Ishikawa (cell line): ENCODE data around the gene PDIA3.

Source experiments
- CEBPB ChIP-seq: IDR thresholded peaks from 2 replicates; pipeline ENCODE4 v1.6.1; 2012
- CREB1 ChIP-seq: IDR thresholded peaks from 2 replicates; pipeline ENCODE4 v1.6.1; 2012; ENCODE audit warnings: low read depth
- EGR1 ChIP-seq: IDR thresholded peaks from 2 replicates; pipeline ENCODE4 v1.6.1; 2012
- EP300 ChIP-seq: IDR thresholded peaks from 2 replicates; pipeline ENCODE4 v1.6.1; 2012; ENCODE audit warnings: borderline replicate concordance
- FOXM1 ChIP-seq: IDR thresholded peaks from 2 replicates; pipeline ENCODE4 v1.6.1; 2012; ENCODE audit warnings: low read depth, borderline replicate concordance
- MAX ChIP-seq: IDR thresholded peaks from 2 replicates; pipeline ENCODE4 v1.6.1; 2012
- NFIC ChIP-seq: IDR thresholded peaks from 2 replicates; pipeline ENCODE4 v1.6.1; 2012
- RAD21 ChIP-seq: IDR thresholded peaks from 2 replicates; pipeline ENCODE4 v1.6.1; 2012; ENCODE audit warnings: low read depth
- TAF1 ChIP-seq: IDR thresholded peaks from 2 replicates; pipeline ENCODE4 v1.6.1; 2012; ENCODE audit warnings: low read depth, mild to moderate bottlenecking
- TCF12 ChIP-seq: IDR thresholded peaks from 2 replicates; pipeline ENCODE4 v1.6.1; 2012; ENCODE audit warnings: low read depth
- TEAD4 ChIP-seq: IDR thresholded peaks from 2 replicates; pipeline ENCODE4 v1.6.1; 2012
- USF1 ChIP-seq: IDR thresholded peaks from 2 replicates; pipeline ENCODE4 v1.6.1; 2012
- YY1 ChIP-seq: IDR thresholded peaks from 2 replicates; pipeline ENCODE4 v1.6.1; 2012; ENCODE audit warnings: low read depth
- ZBTB7A ChIP-seq: IDR thresholded peaks from 2 replicates; pipeline ENCODE4 v1.6.1; 2012; ENCODE audit warnings: low read depth
- TF ChIP-seq, protein P1 (sequence below): IDR thresholded peaks from 2 replicates; pipeline ENCODE4 v1.6.1; 2012; ENCODE audit warnings: low read depth, mild to moderate bottlenecking

The PDIA3 gene

GRCh38 chr15:43774062-43774461, 27.8 kb downstream of the PDIA3 start:
- TF ChIP-seq, protein P1, sequence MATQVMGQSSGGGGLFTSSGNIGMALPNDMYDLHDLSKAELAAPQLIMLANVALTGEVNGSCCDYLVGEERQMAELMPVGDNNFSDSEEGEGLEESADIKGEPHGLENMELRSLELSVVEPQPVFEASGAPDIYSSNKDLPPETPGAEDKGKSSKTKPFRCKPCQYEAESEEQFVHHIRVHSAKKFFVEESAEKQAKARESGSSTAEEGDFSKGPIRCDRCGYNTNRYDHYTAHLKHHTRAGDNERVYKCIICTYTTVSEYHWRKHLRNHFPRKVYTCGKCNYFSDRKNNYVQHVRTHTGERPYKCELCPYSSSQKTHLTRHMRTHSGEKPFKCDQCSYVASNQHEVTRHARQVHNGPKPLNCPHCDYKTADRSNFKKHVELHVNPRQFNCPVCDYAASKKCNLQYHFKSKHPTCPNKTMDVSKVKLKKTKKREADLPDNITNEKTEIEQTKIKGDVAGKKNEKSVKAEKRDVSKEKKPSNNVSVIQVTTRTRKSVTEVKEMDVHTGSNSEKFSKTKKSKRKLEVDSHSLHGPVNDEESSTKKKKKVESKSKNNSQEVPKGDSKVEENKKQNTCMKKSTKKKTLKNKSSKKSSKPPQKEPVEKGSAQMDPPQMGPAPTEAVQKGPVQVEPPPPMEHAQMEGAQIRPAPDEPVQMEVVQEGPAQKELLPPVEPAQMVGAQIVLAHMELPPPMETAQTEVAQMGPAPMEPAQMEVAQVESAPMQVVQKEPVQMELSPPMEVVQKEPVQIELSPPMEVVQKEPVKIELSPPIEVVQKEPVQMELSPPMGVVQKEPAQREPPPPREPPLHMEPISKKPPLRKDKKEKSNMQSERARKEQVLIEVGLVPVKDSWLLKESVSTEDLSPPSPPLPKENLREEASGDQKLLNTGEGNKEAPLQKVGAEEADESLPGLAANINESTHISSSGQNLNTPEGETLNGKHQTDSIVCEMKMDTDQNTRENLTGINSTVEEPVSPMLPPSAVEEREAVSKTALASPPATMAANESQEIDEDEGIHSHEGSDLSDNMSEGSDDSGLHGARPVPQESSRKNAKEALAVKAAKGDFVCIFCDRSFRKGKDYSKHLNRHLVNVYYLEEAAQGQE: no peak
- TF ChIP-seq TCF12 (no peak), FOXM1 (no peak), MAX (no peak)

DNA sequence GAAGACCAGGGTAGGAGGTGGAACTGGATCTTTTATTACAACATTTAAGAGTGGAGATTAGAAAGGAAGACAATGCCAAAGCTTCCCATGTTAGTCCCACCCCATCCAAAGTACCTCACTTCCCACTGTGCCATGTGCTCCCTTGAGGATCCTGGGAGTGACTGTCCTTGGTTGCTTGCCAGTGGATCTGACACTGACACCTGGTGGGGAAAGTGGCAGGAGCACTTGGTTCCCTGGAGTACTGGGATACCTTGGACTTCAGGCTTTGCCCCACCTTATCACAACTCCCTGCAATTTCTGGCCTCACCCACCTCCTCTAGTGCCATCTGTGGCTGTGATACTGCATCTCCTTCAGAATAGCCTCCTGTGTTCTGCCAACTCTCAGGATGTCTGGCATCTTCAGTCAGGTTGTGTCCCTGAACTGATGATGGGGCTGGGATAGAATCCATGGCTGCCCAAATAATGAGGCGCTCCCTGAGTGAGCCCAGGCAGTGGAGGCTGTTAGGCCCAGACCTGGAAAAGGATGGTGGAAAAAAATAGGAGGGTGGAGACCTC, 29.2 kb downstream of the PDIA3 start:
- TF ChIP-seq TAF1: no peak
- peak; percentile 68 for TF ChIP-seq MAX
- peak; percentile 17; the same call in 1 of the 2 replicates for TF ChIP-seq RAD21
- TF ChIP-seq ZBTB7A: no peak
- peak; percentile 53 for TF ChIP-seq USF1
- 0 out of 2 replicates have a peak, but pooled peaks have one; percentile 33 for TF ChIP-seq NFIC

DNA sequence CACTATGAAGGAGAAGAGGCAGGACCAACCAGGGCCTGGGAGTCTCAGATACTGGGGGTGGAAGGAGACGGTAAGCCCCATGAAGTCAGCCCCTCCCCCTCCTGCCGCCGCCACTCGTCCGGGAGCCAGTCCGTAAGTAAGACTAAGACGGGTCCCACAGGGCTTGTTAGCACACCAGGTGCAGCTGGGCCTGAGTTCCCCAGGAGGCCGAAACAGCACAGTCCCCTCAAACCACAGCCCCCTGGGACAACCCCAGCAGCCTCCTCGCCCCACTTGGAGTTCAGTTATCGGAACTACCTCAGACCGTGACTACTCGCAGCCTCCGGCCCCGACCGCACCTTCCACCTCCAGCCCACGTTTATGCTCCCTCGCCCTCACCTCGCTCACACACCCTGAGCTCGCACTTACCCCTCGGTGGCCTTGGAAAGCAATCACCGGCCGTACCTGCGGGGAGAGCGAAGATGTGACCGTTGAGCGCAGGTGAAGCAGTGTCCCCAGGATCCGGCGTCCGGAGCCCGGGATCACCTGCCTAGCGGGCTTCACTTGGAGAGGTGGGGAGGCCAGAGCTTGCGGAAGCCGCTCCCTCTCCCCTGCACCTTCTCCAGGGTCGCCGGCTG, 30.0 kb downstream of the PDIA3 start:
- TF ChIP-seq NFIC (no peak), FOXM1 (no peak), TEAD4 (no peak), ZBTB7A (no peak), TCF12 (no peak), MAX (no peak), USF1 (no peak), EP300 (no peak), CEBPB (no peak), YY1 (no peak), CREB1 (no peak), RAD21 (no peak), EGR1 (no peak), TAF1 (no peak)
- TF ChIP-seq, protein P1: no peak

DNA sequence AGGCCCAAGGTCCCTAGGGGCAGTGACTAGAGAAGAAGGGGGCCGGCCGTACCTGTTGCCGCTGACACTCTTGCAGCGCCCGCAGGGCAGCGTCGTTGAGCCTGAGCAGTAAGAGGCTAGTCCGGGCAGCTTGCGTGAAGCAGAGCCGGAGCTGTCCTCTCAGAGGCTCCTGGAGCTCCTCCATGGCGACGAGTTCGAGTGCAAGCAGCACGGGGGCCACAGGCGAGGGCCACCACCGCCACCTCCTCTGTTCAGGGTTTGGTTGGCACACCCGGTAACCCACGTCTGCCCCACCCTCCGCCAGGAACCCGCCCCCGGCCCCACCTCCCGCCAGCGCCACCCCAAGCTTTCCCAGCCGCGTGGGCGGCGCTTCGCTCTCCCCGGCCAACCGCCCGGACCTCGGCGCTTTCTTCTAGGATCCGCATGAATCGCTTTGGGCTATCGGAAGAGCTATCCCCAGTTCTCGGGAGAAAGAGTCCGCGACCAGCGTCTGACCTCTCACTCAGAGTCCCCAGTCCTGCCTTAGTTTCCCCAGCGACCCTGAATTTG, 30.6 kb downstream of the PDIA3 start, which contains the start of gene ELL3:
ELL3 (minus strand) TSS at position 249 of the 549 bp plus-strand sequence; CDS start at position 184, 65 bp downstream.
- TF ChIP-seq EGR1 (peak; percentile 80), MAX (no peak), USF1 (no peak)

- TF ChIP-seq CREB1: no peak
- peak; percentile 12; the same call in 1 of the 2 replicates for TF ChIP-seq TEAD4
- TF ChIP-seq NFIC: peak; percentile 67
- TF ChIP-seq RAD21: peak; percentile 42; the same call in 1 of the 2 replicates
- peak; percentile 21; the same call in 1 of the 2 replicates for TF ChIP-seq TAF1
- TF ChIP-seq EP300: no peak
- TF ChIP-seq TCF12: peak; percentile 47
- peak; percentile 87 for TF ChIP-seq MAX
- TF ChIP-seq YY1: 0 out of 2 replicates have a peak, but pooled peaks have one; percentile 30
- no peak for TF ChIP-seq CEBPB
- TF ChIP-seq USF1: 0 out of 2 replicates have a peak, but pooled peaks have one; percentile 7
These were observed 31.2 kb downstream of the PDIA3 start for GRCh38 chr15:43777267-43777914.
